HFF-Myc (cell line): ENCODE results near the gene BMPER.

Source experiments
- DNase-seq: peaks from one replicate; pipeline ENCODE4 v3.0.0-alpha.2; 2011; ENCODE audit warnings: low read depth; ENCODE audit errors: extremely low read depth
- H3K4me3 ChIP-seq: replicated peaks from 2 replicates; pipeline ENCODE4 v1.5.1; 2011; ENCODE audit warnings: low read depth, mild to moderate bottlenecking, control low read depth, low read length
- CTCF ChIP-seq: IDR thresholded peaks from 2 replicates; pipeline ENCODE4 v1.5.1; 2012; ENCODE audit warnings: mild to moderate bottlenecking, low read depth, low read length, control low read depth; ENCODE audit errors: missing control alignments

Gene BMPER

GRCh38 chr7:34100661-34101060 lies 195.3 kb downstream of the BMPER start:
- no peak for DNase-seq
- no peak for TF ChIP-seq CTCF
- no peak overlapping the region for H3K4me3 ChIP-seq

GRCh38 chr7:34104115-34104514 lies 198.8 kb downstream of the BMPER start:
- H3K4me3 ChIP-seq: no peak overlapping the region
- TF ChIP-seq CTCF: no peak
- DNase-seq: no peak

GRCh38 chr7:34104992-34105391 lies 199.7 kb downstream of the BMPER start:
- no peak for DNase-seq
- no peak for TF ChIP-seq CTCF
- no peak overlapping the region for H3K4me3 ChIP-seq

GRCh38 chr7:34107276-34107675 lies 201.9 kb downstream of the BMPER start:
- no peak overlapping the region for H3K4me3 ChIP-seq
- no peak for DNase-seq
- TF ChIP-seq CTCF: no peak

GRCh38 chr7:34108165-34108564 lies 202.8 kb downstream of the BMPER start:
- TF ChIP-seq CTCF: no peak
- no peak for DNase-seq
- no peak overlapping the region for H3K4me3 ChIP-seq

- no peak for DNase-seq
- H3K4me3 ChIP-seq: no peak overlapping the region
- no peak for TF ChIP-seq CTCF
Observed at GRCh38 chr7:34109936-34110780, 204.8 kb downstream of the BMPER start.

- no peak for DNase-seq
- H3K4me3 ChIP-seq: no peak overlapping the region
- no peak for TF ChIP-seq CTCF
Observed at GRCh38 chr7:34111031-34111430, 205.7 kb downstream of the BMPER start.
